Left kidney (tissue), 2 donors: Measurements from ENCODE around the gene DNAJC16. TPM values are rescaled to one million over a fixed set of nuclear protein-coding genes. Genes with fewer than 3 reads are reported as not detected.
"Not testable (repeated sequence)": the region's sequence is repeated elsewhere in the genome, so short reads cannot be mapped to it uniquely, and the experiment has no call there.

ENCODE experiments used
- DNase-seq: peaks from one replicate; pipeline ENCODE4 v3.0.0-alpha.2; 2013
- polyA plus RNA-seq: library from polyadenylated mRNA; unstranded; fragments of 120-200 nt; gene quantifications from one replicate; pipeline ENCODE4 v1.2.1, GENCODE V29; 2013; ENCODE audit not compliant: insufficient read length

The DNAJC16 gene
- polyA plus RNA-seq, 1 donor = 36.6 TPM

GRCh38 chr1:15579683-15580047 lies 53.0 kb downstream of the DNAJC16 start:
- DNase-seq = no peak

GRCh38 chr1:15583016-15583706 lies 56.5 kb downstream of the DNAJC16 start:
- DNase-seq = no peak

GRCh38 chr1:15584489-15585363 lies 58.1 kb downstream of the DNAJC16 start, which contains the start of gene AGMAT:
Gene AGMAT (minus strand): TSS chr1:15585051. CDS start chr1:15584967, 84 bp downstream.
- no peak for DNase-seq

GRCh38 chr1:15592285-15592684 lies 65.6 kb downstream of the DNAJC16 start:
- no peak for DNase-seq

- no peak for DNase-seq
Measured at GRCh38 chr1:15595809-15596617, 69.4 kb downstream of the DNAJC16 start.

- DNase-seq = no peak
Measured at GRCh38 chr1:15598436-15598835, 71.8 kb downstream of the DNAJC16 start.

- DNase-seq = peak; percentile 96
Measured at GRCh38 chr1:15603050-15603965, 76.7 kb downstream of the DNAJC16 start.

- not testable (repeated sequence) for DNase-seq
Measured at GRCh38 chr1:15603966-15604282, 77.3 kb downstream of the DNAJC16 start.

- DNase-seq = not testable (repeated sequence)
Measured at GRCh38 chr1:15604400-15604799, 77.8 kb downstream of the DNAJC16 start.

GRCh38 chr1:15605398-15606383 lies 79.0 kb downstream of the DNAJC16 start:
- DNase-seq = no peak

GRCh38 chr1:15609631-15610030 lies 83.0 kb downstream of the DNAJC16 start:
- no peak for DNase-seq

- no peak for DNase-seq
Measured at GRCh38 chr1:15610167-15610566, 83.5 kb downstream of the DNAJC16 start.

- no peak for DNase-seq
Measured at GRCh38 chr1:15616373-15617172, 89.9 kb downstream of the DNAJC16 start.

- DNase-seq = peak; percentile 98
Measured at GRCh38 chr1:15617173-15618076, 90.8 kb downstream of the DNAJC16 start, which contains the start of gene DDI2. Gene DDI2 (plus strand): TSS chr1:15617458. CDS start chr1:15617671, 213 bp downstream.

- no peak for DNase-seq
Measured at GRCh38 chr1:15618077-15618654, 91.5 kb downstream of the DNAJC16 start.

- no peak for DNase-seq
Measured at GRCh38 chr1:15618655-15619525, 92.2 kb downstream of the DNAJC16 start.

- DNase-seq = no peak
Measured at GRCh38 chr1:15620155-15620545, 93.5 kb downstream of the DNAJC16 start.
